Fibroblast of skin of abdomen (primary cell): ENCODE measurements around the gene DCTN4.

Experiments
- DNase-seq: peaks from one replicate; pipeline ENCODE4 v3.0.0-alpha.2; 2013

The DCTN4 gene

DNA sequence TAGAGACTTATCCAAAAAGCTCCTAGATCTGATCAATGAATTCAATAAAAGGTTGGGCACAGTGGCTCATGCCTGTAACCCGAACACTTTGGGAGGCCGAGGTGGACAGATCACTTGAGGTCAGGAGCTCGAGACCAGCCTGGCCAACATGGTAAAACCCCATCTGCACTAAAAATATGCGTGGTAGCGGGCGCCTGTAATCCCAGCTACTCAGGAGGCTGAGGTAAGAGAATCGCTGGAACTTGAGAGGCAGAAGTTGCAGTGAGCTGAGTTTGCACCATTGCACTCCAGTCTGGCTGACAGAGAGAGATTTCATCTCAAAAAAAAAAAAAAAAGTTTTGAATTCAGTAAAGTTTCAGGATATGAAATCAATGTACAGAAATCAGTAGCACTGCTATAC lies 20.0 kb downstream of the DCTN4 start:
- DNase-seq: no peak

DNA sequence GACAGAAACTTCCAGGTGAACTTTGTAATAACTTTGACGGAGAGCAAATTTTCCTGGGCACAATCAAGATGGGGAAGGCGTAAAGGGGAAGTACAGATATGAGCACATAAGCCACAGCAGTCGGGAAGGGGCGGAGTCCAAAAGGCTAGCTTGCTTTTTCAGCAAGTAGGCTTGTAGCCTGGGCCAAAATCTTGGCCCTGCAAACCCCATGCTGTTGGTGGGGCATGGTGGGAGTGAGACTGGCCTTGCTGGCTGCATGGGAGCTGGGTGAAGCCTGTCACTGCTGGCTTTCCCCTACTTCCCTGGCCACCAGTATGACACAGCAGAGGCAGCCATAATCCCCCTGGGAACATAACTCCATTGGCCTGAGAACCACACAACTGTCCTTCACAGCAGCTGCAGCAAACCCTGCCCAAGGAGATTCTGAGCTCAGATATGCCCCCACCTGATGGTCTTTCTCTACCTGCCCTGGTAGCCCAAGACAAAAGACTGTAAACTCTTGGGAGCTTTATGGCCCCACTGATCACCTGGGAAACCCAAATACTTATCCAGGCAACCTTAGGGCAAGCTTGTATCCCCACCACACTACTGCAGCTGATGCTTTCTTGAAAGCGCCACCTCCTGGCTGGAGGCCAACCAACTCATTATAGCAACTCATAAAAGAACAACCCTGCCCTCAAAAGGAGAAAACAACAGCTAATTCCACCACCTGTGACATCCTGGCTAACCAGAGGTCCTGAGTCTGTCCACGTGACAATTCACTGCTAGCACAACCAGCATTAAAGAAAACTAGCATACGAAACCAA lies 24.0 kb downstream of the DCTN4 start:
- no peak for DNase-seq

DNA sequence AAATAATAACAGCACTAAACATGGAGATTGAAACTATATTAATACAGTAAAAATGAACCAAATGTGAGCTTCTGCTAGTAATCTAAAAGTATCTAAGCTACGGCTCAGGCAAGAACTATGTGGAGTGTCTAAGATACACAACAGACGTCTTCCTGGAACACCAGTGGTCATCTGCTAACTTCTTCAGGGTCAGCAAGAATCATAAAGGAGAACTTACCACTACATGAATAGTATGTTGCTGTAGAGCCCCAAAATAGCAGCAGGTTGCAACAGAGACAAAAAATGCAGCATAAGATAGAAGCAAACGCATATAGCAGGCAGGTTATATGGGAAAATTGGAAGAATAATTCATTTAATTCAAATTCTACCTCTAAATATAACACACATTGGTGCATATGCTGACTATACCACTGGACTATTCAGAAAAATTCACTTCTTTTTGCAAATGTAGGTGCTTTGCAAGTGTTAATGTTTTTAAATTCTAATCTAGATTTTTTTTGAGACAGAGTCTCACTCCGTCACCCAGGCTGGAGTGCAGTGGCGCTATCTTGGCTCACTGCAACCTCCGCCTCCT lies 27.1 kb downstream of the DCTN4 start:
- DNase-seq: no peak

DNA sequence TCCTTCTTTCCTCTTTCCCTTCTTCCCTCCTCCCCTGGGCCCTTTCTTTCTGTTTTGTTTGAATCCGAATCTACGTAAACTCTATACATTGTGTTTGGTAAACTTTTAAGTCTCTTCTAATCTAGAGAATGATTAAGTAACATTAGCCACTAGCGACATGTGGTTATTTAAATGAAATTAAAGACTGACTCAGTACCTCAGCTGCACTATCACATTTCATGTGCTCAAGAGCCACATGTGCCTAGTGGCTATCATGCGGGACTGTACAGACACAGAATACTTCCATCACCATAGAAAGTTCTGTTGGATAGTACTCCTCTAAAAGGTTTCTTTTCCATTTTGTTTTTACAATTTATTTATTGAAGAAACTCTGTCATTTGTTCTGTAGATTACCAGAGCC lies 29.0 kb downstream of the DCTN4 start:
- DNase-seq: no peak

DNA sequence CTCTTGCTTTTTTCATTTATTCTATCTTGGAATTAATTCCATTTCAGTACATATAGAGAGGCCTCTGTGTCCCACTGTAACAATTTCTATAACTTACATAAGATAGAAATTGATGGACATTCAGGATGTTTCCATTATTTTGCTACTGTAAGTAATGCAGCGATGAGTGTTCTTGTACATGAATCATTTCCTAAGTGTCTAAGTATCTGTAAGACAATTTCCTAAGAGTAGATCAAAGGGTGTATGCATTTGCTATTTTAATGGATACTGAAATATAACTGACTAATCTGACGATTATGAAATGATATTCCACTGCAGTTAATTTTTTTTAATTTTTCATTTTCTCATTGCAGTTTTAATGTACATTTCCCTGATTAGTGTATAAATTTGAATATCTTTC lies 35.0 kb downstream of the DCTN4 start:
- DNase-seq: no peak

DNA sequence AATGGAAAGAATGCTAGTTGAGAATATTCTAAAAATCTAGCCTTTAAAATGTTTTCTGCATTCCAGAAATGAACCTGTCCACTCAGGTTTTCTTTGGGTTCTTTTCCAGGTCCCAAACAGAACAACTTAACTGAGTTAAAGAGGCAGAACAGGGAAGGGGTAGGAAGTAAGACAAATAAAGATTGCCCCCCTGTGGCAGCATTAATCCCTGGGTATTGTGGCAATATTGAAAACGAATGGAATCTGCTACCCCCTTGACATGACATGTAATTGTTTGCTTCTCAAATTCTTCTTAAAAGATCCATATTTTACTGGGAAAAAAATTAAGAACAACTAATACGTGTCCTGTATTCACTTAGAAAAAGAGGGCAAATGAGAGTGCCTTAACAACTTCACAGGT lies 48.7 kb downstream of the DCTN4 start:
- DNase-seq: peak; percentile 5

DNA sequence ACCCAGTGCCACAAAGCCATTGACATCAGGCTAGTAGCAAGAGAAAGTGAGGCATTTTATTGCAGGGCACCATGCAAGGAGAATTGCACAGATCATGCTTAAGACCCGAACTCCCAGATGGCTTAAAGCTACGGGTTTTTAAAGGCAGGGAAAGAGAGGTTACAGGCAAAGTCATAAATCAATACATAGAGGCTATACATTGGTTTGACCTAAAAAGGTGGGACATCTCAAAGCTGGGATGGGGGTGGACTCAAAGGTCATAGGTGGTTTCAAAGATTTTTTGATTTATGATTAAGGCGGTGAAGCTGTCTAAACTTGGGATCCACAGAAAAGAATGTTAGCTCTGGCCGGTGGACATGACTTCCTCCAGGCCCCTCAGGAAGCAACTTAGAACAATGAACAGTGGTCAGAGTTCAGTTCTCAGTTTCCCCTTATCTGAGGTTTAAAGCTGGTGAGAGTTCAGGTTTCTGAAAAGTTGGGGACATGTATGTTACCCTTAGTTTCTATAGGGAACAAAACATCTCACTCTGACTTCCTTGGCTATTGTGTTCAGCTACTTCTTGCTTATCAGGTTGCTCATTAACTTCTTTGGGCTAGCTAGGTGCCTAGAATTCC lies 51.9 kb downstream of the DCTN4 start:
- DNase-seq: no peak

DNA sequence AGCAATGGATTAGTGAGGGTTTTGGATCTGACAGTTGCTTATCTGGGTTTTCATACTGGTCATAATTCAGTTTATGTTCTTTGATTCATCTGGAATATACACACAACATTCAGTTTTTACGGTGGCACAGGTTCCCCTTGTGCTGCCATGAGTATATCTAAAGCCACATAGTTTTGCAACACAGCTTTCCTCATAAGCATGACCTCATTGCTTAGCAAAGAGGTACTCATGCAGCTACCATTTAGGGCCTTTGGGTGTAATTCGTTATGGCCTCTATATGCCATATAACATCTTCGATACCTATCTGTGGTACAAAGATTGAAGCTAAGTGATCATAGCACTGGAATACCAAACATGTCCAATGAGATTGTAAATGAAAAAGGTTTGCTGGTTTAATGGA lies 55.1 kb downstream of the DCTN4 start:
- no peak for DNase-seq

DNA sequence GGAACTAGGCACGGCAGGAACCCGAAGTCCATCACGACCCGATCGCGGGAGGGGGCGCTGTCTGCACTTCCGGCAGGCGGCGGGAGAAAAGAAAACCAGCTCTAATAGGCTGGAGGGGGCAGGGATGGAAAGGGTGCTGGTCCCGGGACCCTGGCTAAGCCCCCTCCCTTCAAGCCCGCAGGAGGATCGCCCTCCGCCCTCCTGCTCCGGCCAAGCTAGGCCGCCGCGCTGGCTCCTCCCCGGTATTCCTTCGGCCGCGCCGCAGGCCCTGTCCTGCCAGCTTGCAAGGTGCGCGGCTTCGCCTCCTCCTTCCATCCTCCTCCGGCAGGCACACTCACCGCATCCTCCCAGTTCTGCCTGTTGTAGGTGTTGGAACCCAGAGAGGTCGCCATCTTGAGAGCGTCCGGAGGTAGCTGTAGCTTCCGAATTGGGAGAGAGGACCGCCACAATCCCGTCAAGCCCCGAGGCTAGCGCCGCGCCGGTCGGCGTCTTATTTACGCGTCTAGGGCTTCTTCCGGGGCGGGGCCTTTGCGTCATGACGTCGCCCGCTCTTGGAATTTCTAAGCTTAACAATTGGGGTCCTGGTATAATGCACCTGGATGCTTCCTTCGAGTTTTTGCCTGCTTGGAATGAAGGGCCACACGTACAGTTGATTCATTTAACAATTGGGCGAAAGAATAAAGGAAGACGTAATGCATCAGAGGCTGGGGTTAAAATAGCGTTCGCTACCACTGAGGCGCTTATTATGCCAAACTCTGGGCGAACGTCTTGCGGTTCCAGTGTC lies 58.0 kb downstream of the DCTN4 start, which contains the start of gene RBM22:
Gene RBM22 (minus strand): TSS at position 469 of the 784 bp plus-strand sequence. CDS start 77 bp downstream, at position 392.
- peak; percentile 88 for DNase-seq

DNA sequence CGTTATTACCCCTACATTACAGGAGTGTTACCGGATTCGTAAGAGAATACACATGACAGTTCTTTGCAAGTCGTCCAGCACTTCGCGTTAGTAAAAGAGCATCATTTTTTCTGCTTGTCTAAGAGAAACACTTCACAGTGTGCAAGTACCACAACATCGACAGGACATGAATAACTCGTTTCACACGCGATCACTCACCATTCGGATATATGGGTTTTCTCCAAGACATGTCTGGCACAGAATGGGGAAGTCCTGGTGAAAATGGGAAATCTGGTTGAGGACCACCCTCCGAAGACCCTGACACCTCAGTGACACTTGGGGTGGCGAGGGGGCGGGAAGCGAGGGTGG lies 58.6 kb downstream of the DCTN4 start:
- no peak for DNase-seq

DNA sequence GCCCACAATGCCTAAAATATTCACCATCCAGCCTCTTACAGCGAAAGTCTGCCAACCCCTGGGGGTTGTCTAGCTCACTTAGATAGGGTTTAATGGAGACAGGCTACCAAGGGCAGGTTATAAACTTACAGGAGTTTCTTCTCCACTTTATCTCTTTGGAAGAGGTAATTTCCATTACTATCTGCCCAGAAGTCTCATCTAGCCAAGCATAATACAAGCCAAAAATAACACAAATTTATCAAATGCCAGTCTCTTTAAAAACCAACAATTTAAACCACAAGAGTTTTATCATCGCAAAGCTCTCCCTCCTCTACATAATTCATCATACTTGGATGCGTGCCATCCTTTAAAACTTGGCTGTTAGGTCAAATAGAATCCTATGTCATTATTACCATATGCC lies 64.2 kb downstream of the DCTN4 start:
- peak; percentile 45 for DNase-seq

DNA sequence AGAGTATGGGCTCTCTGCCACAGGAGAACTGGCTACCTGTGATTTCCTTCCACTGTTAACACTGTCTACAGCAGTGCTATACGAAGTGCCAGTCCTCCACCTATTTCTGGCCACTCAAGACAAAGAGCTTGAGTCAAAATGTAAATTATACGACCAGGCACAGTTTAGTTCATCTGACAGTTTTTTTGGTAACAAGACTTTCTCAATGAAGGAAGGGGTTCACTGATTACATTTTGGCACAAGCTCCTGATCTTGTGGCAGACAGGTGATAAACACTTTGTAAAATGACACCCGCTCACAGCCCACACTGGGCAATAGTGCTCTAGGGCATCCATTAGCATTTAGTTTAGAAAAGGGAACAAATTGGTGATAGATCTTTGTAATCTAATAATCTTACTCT lies 66.5 kb downstream of the DCTN4 start:
- DNase-seq: no peak

DNA sequence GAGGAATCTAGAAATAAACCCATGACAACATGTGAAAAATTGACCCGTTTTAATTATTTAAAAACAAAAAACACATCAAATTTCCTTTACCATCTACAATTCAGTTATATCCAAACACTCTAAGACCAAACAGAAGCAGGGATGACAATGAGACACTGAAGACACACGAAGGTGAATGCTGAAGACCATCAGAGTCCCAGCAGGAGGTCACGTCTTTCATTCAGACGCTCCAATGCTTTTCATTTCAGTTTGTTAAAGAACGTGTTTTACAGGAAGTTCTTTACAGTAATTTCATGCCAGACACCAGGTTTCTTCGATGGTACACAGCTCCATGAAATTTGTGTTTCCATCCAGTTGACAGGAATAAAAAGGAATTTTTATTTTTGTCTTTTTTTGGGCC lies 68.1 kb downstream of the DCTN4 start:
- DNase-seq: no peak

DNA sequence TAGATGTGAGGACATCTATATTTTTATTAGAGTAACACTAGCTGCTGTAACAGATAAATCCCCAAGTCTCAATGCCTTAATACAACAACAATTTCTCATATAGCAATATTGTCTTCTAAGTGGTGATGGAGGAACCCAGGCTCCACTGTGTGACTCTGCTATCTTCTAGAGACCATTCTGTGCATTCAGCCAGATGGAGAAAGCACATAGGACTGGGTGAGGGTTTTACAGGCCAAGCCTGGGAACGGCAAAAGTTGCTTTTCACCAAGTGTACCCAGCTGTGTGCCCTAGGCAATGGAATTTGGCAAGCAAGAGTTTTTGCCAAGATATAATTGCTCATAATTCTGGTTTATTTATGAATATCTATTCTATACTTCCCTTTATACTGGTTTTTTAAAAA lies 69.7 kb downstream of the DCTN4 start:
- no peak for DNase-seq

DNA sequence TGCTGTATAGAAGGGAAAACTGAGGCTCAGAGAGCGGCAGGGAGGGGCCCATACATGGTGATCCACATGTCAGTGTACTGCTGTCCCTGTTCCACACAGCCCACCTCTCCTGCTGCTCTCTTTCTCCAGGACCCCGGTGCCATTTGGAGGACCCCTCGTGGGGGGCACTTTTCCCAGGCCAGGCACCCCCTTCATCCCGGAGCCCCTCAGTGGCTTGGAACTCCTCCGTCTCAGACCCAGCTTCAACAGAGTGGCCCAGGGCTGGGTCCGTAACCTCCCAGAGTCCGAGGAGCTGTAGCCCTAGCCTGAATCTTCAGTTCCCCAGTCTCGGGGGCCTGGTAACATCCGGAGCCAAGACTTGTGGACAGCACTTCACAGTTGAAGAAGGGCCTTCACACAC lies 82.2 kb downstream of the DCTN4 start:
- no peak for DNase-seq

DNA sequence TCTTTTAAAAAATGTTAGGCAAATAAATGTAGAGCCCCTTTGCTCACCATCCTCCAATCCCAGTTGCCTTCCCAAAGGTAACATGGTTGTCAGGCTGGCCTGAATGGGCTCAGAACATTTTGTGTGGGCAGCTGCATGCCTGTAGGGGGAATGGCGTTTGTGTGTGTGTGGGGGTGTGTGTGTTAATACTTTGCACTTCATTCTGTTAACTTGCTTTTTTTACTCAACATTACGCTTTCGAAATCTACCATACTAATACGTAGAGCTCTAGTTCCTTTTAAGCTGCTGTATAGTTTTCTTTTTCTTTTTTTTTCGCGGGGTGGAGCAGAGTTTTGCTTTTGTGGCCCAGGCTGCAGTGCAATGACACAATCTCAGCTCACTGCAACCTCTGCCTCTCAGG lies 83.7 kb downstream of the DCTN4 start:
- DNase-seq: no peak

DNA sequence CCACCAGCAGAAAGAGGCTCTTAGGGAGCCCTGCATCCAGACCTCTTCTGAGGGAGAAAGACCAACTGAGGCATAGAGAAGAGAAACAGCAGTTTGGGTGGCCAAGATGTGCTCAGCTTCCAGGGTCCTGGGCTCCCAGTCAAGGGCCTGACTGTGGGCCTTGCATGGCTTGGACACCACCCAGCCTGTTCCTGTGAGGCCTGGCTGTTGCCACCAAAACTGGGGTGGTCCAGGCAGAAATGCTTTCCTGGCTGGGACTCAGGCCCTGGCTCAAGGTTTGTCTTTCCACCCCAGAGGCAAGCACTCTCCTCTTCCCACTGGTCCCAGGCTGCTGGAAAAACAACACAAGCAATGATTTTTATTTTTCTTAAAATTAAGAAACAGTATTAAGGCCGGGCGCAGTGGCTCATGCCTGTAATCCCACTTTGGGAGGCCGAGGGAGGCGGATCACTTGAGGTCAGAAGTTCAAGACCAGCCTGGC lies 84.4 kb downstream of the DCTN4 start:
- no peak for DNase-seq

DNA sequence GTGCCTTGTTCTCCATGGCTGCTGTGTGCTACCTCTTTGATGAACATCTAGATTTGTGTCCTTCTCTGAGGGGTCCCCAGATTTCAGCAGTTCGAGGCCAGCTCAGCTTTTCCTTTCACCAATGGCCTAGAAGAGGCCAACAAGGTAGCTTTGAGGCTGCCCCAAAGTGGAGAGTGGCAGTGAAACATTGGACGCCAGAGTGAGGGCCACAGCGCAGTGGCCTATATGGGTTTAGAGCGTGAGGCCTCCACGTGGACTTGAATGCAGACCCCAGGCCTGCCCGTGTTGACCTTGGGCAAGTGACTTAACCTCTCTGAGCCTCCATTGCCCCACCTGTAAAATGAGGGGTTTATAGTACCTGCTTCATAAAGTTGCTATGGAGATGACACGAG lies 85.9 kb downstream of the DCTN4 start:
- DNase-seq: no peak

DNA sequence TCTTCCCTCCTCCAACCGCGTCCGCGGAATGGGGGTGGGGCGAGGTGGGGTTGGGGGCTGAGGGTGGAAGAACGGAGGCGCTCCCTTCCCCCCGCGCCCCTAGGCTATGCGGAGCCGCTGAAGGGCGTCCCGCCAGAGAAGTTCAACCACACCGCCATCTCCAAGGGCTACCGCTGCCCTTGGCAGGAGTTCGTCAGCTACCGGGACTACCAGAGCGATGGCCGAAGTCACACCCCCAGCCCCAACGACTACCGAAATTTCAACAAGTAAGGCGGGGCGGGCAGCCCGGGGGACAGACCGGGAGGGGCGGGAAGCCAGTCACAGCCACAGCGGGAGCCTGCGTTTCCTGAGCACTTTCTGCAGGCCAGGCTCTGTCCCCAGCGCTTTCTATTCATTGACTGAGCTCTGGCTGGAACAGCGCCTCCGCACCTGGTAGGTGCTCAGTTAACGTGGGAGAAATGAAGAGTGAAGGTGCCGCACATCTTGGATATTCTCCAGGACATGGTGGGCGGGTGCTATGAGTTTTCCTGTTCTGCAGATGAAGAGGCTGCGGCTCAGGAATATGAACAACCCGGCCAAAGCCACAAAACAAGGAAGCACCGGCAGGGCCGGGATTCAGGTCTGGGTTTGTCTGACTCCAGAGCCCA lies 86.5 kb downstream of the DCTN4 start:
- DNase-seq: peak; percentile 27

DNA sequence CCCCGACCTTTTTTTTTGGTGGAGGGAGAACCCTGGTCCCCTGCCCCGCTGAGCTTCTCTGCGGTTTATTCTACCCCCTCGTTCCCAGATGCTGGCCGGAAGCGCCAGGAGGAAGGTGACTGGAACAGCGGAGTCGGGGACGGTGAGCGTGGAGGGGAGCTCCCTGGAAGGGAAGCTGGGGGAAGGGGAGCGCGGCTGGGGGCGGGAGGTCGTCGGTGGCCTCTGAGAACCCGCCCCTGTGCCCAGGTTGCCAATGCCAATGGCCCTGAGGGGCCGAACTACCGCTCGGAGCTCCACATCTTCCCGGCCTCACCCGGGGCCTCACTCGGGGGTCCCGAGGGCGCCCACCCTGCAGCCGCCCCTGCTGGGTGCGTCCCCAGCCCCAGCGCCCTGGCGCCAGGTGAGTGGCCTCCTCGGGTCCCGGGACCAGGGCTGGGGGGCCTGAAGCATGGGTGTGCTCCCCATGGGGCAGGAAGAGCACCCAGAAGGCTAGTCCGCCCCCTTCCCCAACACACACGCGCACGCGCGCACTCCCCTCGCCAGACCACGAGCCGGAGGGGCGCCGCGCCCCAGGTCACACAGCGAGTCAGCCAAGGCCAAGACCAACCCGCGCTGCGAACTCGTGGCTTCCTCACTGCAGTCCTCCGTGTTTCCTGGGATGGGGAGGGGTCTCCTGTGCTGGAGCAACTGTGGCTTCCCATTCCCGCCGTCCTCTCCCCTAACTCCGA lies 87.1 kb downstream of the DCTN4 start:
- no peak for DNase-seq

DNA sequence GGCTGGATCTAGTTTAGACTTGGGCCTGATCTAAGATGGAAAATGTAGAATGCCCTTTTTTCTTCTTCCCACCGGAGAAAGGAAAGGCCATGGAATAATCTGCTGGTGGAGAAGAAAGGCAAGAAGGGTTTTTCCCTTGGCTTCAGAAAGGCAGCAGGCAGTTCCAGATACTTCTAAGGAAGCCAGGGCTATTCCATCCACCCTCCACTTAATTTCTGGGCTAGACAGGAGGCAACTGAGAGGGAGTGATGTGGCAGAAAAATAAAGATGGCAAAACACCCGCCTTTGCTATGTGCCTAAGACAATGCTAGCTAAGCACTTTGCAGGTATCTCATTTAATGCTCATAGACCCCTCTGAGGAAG lies 87.9 kb downstream of the DCTN4 start:
- no peak for DNase-seq
